Measurements from ENCODE around the gene MAP3K14. TPM values are rescaled to one million over a fixed set of nuclear protein-coding genes. Genes with fewer than 3 reads are reported as not detected.

The MAP3K14 gene
- total and polyA plus RNA-seq, 4 donors: 1.2 to 7.8 (median 4.2) TPM

DNA sequence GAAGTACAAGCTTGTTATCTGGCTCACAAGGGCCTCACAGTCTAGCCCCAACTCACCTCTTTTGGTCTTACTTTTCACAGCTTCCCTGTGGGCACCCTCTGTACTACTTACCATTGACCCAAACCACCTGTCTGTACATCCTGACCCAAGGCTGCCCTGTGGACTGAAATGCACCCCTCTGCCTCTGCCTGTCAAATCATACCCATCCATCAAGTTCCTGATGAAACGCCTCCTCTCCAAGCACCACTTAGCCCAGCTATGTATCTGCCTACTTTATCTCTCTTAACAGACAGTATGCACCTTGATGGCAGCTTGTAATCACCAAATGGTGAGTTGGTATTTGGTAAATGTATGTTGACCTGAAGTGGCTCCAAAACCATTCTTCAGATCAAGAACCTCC lies 7.5 kb upstream of the MAP3K14 start:
- H3K9me3 ChIP-seq (ENCODE audit: control insufficient read depth in 4 of 4, low read length in 3 of 4): no peaks in the 10 kb centered on the region
- no peak for DNase-seq (ENCODE audit: low spot score)
- H3K4me3 ChIP-seq (ENCODE audit: low read depth in 1 of 3, low read length in 3 of 3): no peak overlapping the region
- H3K27ac ChIP-seq (ENCODE audit: low read depth in 1 of 2, low read length in 2 of 2): no peak overlapping the region
- no peaks in the 10 kb centered on the region for H3K36me3 ChIP-seq (ENCODE audit: control insufficient read depth in 4 of 4, insufficient read depth in 3 of 4, low read depth in 1 of 4, low read length in 3 of 4)
- no peaks in the 10 kb centered on the region for H3K27me3 ChIP-seq (ENCODE audit: control insufficient read depth in 4 of 4, insufficient read depth in 4 of 4, low read length in 3 of 4)
- no peak overlapping the region for H3K9ac ChIP-seq (ENCODE audit: low read depth in 1 of 2, low read length in 2 of 2)
- 95% methylated on average over 1 of the region's 1 CpG for WGBS
- H3K4me1 ChIP-seq (ENCODE audit: control insufficient read depth in 4 of 4, insufficient read depth in 4 of 4, low read length in 3 of 4): no peaks in the 10 kb centered on the region
- no peak for TF ChIP-seq RXRA (IDR thresholded peaks at IDR 0.05)
- TF ChIP-seq FOXA2 (IDR thresholded peaks at IDR 0.05): no peak
- no peak for TF ChIP-seq YY1 (IDR thresholded peaks at IDR 0.05)
- no peak for TF ChIP-seq SP1 (IDR thresholded peaks at IDR 0.05)
- no peak for TF ChIP-seq HNF4G (IDR thresholded peaks at IDR 0.05)
- TF ChIP-seq FOXA1 (IDR thresholded peaks at IDR 0.05): no peak
- TF ChIP-seq TAF1 (conservative IDR thresholded peaks at IDR 0.05): no peak
- TF ChIP-seq NR2F2 (IDR thresholded peaks at IDR 0.05): no peak
- TF ChIP-seq JUND (IDR thresholded peaks at IDR 0.05): no peak
- TF ChIP-seq EGR1 (IDR thresholded peaks at IDR 0.05; ENCODE audit: low read depth in 2 of 2): no peak
- TF ChIP-seq, protein P1, sequence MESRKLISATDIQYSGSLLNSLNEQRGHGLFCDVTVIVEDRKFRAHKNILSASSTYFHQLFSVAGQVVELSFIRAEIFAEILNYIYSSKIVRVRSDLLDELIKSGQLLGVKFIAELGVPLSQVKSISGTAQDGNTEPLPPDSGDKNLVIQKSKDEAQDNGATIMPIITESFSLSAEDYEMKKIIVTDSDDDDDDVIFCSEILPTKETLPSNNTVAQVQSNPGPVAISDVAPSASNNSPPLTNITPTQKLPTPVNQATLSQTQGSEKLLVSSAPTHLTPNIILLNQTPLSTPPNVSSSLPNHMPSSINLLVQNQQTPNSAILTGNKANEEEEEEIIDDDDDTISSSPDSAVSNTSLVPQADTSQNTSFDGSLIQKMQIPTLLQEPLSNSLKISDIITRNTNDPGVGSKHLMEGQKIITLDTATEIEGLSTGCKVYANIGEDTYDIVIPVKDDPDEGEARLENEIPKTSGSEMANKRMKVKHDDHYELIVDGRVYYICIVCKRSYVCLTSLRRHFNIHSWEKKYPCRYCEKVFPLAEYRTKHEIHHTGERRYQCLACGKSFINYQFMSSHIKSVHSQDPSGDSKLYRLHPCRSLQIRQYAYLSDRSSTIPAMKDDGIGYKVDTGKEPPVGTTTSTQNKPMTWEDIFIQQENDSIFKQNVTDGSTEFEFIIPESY (IDR thresholded peaks at IDR 0.05): no peak
- TF ChIP-seq HNF4A (conservative IDR thresholded peaks at IDR 0.05): no peak
- TF ChIP-seq RAD21 (IDR thresholded peaks at IDR 0.05): no peak
- TF ChIP-seq, protein P2, sequence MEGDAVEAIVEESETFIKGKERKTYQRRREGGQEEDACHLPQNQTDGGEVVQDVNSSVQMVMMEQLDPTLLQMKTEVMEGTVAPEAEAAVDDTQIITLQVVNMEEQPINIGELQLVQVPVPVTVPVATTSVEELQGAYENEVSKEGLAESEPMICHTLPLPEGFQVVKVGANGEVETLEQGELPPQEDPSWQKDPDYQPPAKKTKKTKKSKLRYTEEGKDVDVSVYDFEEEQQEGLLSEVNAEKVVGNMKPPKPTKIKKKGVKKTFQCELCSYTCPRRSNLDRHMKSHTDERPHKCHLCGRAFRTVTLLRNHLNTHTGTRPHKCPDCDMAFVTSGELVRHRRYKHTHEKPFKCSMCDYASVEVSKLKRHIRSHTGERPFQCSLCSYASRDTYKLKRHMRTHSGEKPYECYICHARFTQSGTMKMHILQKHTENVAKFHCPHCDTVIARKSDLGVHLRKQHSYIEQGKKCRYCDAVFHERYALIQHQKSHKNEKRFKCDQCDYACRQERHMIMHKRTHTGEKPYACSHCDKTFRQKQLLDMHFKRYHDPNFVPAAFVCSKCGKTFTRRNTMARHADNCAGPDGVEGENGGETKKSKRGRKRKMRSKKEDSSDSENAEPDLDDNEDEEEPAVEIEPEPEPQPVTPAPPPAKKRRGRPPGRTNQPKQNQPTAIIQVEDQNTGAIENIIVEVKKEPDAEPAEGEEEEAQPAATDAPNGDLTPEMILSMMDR (IDR thresholded peaks at IDR 0.05; ENCODE audit: low read depth, low read length, missing input control): no peak
- TF ChIP-seq, protein P3, sequence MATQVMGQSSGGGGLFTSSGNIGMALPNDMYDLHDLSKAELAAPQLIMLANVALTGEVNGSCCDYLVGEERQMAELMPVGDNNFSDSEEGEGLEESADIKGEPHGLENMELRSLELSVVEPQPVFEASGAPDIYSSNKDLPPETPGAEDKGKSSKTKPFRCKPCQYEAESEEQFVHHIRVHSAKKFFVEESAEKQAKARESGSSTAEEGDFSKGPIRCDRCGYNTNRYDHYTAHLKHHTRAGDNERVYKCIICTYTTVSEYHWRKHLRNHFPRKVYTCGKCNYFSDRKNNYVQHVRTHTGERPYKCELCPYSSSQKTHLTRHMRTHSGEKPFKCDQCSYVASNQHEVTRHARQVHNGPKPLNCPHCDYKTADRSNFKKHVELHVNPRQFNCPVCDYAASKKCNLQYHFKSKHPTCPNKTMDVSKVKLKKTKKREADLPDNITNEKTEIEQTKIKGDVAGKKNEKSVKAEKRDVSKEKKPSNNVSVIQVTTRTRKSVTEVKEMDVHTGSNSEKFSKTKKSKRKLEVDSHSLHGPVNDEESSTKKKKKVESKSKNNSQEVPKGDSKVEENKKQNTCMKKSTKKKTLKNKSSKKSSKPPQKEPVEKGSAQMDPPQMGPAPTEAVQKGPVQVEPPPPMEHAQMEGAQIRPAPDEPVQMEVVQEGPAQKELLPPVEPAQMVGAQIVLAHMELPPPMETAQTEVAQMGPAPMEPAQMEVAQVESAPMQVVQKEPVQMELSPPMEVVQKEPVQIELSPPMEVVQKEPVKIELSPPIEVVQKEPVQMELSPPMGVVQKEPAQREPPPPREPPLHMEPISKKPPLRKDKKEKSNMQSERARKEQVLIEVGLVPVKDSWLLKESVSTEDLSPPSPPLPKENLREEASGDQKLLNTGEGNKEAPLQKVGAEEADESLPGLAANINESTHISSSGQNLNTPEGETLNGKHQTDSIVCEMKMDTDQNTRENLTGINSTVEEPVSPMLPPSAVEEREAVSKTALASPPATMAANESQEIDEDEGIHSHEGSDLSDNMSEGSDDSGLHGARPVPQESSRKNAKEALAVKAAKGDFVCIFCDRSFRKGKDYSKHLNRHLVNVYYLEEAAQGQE (IDR thresholded peaks at IDR 0.05): no peak
- TF ChIP-seq, protein P4, sequence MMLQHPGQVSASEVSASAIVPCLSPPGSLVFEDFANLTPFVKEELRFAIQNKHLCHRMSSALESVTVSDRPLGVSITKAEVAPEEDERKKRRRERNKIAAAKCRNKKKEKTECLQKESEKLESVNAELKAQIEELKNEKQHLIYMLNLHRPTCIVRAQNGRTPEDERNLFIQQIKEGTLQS (IDR thresholded peaks at IDR 0.05): no peak

DNA sequence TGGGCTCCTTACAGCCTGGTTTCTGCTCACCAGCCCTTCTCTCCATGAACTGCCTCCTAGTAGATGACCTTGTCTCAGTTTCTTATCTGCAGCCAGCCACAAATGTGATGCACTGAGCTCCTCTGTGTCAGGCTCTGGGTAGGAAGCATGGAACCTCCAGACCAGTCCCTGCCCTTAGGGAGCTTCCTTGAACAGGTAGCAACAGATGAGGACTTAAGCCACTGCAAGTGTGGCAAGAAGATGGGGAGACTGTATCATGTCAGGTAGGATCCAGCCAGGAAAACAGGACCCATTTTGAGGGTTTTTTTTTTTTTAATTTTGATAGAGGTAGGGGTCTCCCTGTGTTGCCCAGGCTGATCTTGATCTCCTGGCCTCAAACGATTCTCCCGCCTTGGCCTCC lies 5.3 kb upstream of the MAP3K14 start:
- Histone ChIP-seq H3K36me3 (ENCODE audit: control insufficient read depth in 4 of 4, insufficient read depth in 3 of 4, low read depth in 1 of 4, low read length in 3 of 4) (no peaks in the 10 kb centered on the region), H3K4me3 (ENCODE audit: low read depth in 1 of 3, low read length in 3 of 3) (no peak overlapping the region), H3K4me1 (ENCODE audit: control insufficient read depth in 4 of 4, insufficient read depth in 4 of 4, low read length in 3 of 4) (peaks cover 0 to 7% (median 3%) of the 10 kb centered on the region in 4 donors), H3K9ac (ENCODE audit: low read depth in 1 of 2, low read length in 2 of 2) (no peak overlapping the region), H3K9me3 (ENCODE audit: control insufficient read depth in 4 of 4, low read length in 3 of 4) (no peaks in the 10 kb centered on the region), H3K27ac (ENCODE audit: low read depth in 1 of 2, low read length in 2 of 2) (no peak overlapping the region), H3K27me3 (ENCODE audit: control insufficient read depth in 4 of 4, insufficient read depth in 4 of 4, low read length in 3 of 4) (no peaks in the 10 kb centered on the region)
- 97% methylated on average over 2 of the region's 2 CpGs for WGBS
- no peak for DNase-seq (ENCODE audit: low spot score)
- TF ChIP-seq RXRA (IDR thresholded peaks at IDR 0.05) (no peak), JUND (IDR thresholded peaks at IDR 0.05) (no peak), GABPA (IDR thresholded peaks at IDR 0.05 in 1 of 2, conservative IDR thresholded peaks at IDR 0.05 in 1 of 2) (no peak), RAD21 (IDR thresholded peaks at IDR 0.05) (no peak)
- TF ChIP-seq, protein P2 (IDR thresholded peaks at IDR 0.05; ENCODE audit: low read depth, low read length, missing input control): no peak
- TF ChIP-seq, protein P1 (IDR thresholded peaks at IDR 0.05): no peak
- TF ChIP-seq, protein P3 (IDR thresholded peaks at IDR 0.05): no peak

Data from liver (tissue), 9 donors.